Left ventricle myocardium inferior (tissue), 1 donor: ENCODE results near the gene LIM2. TPM values are rescaled to one million over a fixed set of nuclear protein-coding genes. Genes with fewer than 3 reads are reported as not detected.

Source experiments
- DNase-seq: peaks from one replicate; pipeline ENCODE4 v3.0.0-alpha.2; 2020
- H3K27ac ChIP-seq: fragments of 200-600 bp; replicated peaks from 2 replicates; pipeline ENCODE4 v1.8.0; 2021
- H3K27me3 ChIP-seq: fragments of 200-600 bp; 2 replicates; pipeline ENCODE4 v1.8.0; 2021; ENCODE audit warnings: low read depth
- H3K36me3 ChIP-seq: fragments of 200-600 bp; 2 replicates; pipeline ENCODE4 v1.8.0; 2021
- H3K4me1 ChIP-seq: fragments of 200-600 bp; 2 replicates; pipeline ENCODE4 v1.8.0; 2021
- H3K4me3 ChIP-seq: fragments of 200-600 bp; 2 replicates; pipeline ENCODE4 v1.8.0; 2021; ENCODE audit warnings: mild to moderate bottlenecking, moderate library complexity
- H3K9me3 ChIP-seq: fragments of 200-600 bp; replicated peaks from 2 replicates; pipeline ENCODE4 v1.8.0; 2021
- CTCF ChIP-seq: fragments of 200-600 bp; IDR thresholded peaks from 2 replicates; pipeline ENCODE4 v1.8.0; 2021; ENCODE audit warnings: antibody characterized with exemption, mild to moderate bottlenecking, borderline replicate concordance
- intact Hi-C: fragments of 100-400 bp; cut with micrococcal nuclease; formaldehyde crosslinking; loops from one replicate; pipeline ENCODE4 v1.11.0; 2022
- total RNA-seq: library from RNA; stranded (reverse); fragmentation: NEBNext Ultra II Directional; extraction: Animal tissue kit (Norgen Biotek cat#: 25700); gene quantifications from one replicate; pipeline ENCODE4 v1.2.1, GENCODE V29; 2021
- donor health status: DM: no; HTN: yes; CAD: no; lungs with severe emphysema.

LIM2 gene
- total RNA-seq, 1 donor from 2014 or later: not detected

DNA sequence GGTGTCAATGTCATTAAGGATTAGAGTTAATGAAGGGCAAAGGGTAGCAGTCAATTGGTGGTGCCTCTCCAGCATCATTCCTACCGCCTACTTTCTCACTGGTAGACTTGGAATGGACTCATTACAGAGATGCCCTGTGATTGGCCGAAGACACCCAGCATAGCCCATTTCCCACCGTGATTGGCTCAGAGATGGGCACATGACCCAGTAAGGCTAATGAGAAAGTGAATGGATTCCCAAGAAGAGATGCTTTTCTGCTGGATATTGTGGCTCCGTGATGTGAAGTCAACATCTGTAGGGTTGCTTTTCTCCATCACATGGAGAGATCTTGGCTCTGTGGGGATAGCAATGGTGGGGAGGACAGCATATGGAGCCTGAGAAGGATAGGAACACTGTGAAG is 57.4 kb downstream of the LIM2 start:
- peaks cover 5% of the 10 kb centered on the region for H3K9me3 ChIP-seq
- intact Hi-C loops: no loop called here
- no peak overlapping the region for H3K4me3 ChIP-seq
- H3K27ac ChIP-seq: no peak overlapping the region
- no peaks in the 10 kb centered on the region for H3K36me3 ChIP-seq
- TF ChIP-seq CTCF: no peak
- peaks cover 72% of the 10 kb centered on the region for H3K27me3 ChIP-seq
- no peak for DNase-seq
- H3K4me1 ChIP-seq: peaks cover 14% of the 10 kb centered on the region

Other genes with a start within 250 kb of the LIM2 start
- 0.47 TPM for gene SIGLEC7, start 245.7 kb downstream of the LIM2 start, total RNA-seq
- gene CD33, start 162.9 kb downstream of the LIM2 start, total RNA-seq: 3.0 TPM
- not detected for gene SIGLECL1, start 136.9 kb downstream of the LIM2 start, total RNA-seq
- not detected for gene IGLON5, start 76.3 kb downstream of the LIM2 start, total RNA-seq
- gene VSIG10L, start 45.8 kb downstream of the LIM2 start, total RNA-seq: 0.66 TPM
- 365 TPM for gene ETFB, start 21.6 kb downstream of the LIM2 start, total RNA-seq
- gene CLDND2, start 19.0 kb downstream of the LIM2 start, total RNA-seq: 1.5 TPM
- gene NKG7, start 15.3 kb downstream of the LIM2 start, total RNA-seq: 1.8 TPM
- gene C19orf84, start 2.6 kb upstream of the LIM2 start, total RNA-seq: not detected
- gene SIGLEC10, start 29.7 kb upstream of the LIM2 start, total RNA-seq: 0.38 TPM
- gene SIGLEC8, start 70.5 kb upstream of the LIM2 start, total RNA-seq: 0.16 TPM
- not detected for gene CEACAM18, start 90.6 kb upstream of the LIM2 start, total RNA-seq
- 0.11 TPM for gene SIGLEC12, start 113.8 kb upstream of the LIM2 start, total RNA-seq
- gene SIGLEC6, start 143.7 kb upstream of the LIM2 start, total RNA-seq: 0.33 TPM
- gene ZNF175, start 183.3 kb upstream of the LIM2 start, total RNA-seq: 7.3 TPM
- gene SIGLEC5, start 242.4 kb upstream of the LIM2 start, total RNA-seq: not detected